ENCODE results near the gene PHC3.

PHC3 gene

GRCh38 chr3:170058127-170058526 lies 123.4 kb downstream of the PHC3 start:
- TF ChIP-seq CREB1 (IDR thresholded peaks at IDR 0.05; ENCODE audit: low read depth) (no peak), YY1 (IDR thresholded peaks at IDR 0.05; ENCODE audit: low read depth) (no peak), CEBPB (IDR thresholded peaks at IDR 0.05) (no peak), TAF1 (IDR thresholded peaks at IDR 0.05; ENCODE audit: low read depth) (no peak), EP300 (IDR thresholded peaks at IDR 0.05; ENCODE audit: borderline replicate concordance) (no peak), TCF12 (IDR thresholded peaks at IDR 0.05; ENCODE audit: low read depth) (no peak)

- TF ChIP-seq USF1 (IDR thresholded peaks at IDR 0.05) = no peak
Measured at GRCh38 chr3:170057550-170057949, 124.0 kb downstream of the PHC3 start.

GRCh38 chr3:170056710-170057454 lies 124.7 kb downstream of the PHC3 start:
- TF ChIP-seq EP300 (IDR thresholded peaks at IDR 0.05; ENCODE audit: borderline replicate concordance) (no peak), EGR1 (IDR thresholded peaks at IDR 0.05) (no peak), YY1 (IDR thresholded peaks at IDR 0.05; ENCODE audit: low read depth) (no peak), ZBTB7A (IDR thresholded peaks at IDR 0.05; ENCODE audit: low read depth) (no peak), NFIC (IDR thresholded peaks at IDR 0.05) (no peak), REST (IDR thresholded peaks at IDR 0.05; ENCODE audit: low read depth) (no peak), CREB1 (IDR thresholded peaks at IDR 0.05; ENCODE audit: low read depth) (no peak), TAF1 (IDR thresholded peaks at IDR 0.05; ENCODE audit: low read depth) (no peak), CEBPB (IDR thresholded peaks at IDR 0.05) (no peak)

GRCh38 chr3:170055209-170055608 lies 126.3 kb downstream of the PHC3 start:
- TF ChIP-seq RAD21 (IDR thresholded peaks at IDR 0.05; ENCODE audit: low read depth) (no peak), MAX (IDR thresholded peaks at IDR 0.05) (no peak), CREB1 (IDR thresholded peaks at IDR 0.05; ENCODE audit: low read depth) (no peak), CEBPB (IDR thresholded peaks at IDR 0.05) (no peak), USF1 (IDR thresholded peaks at IDR 0.05) (no peak), EGR1 (IDR thresholded peaks at IDR 0.05) (no peak), EP300 (IDR thresholded peaks at IDR 0.05; ENCODE audit: borderline replicate concordance) (no peak), FOXM1 (IDR thresholded peaks at IDR 0.05; ENCODE audit: borderline replicate concordance, low read depth) (no peak), ZBTB7A (IDR thresholded peaks at IDR 0.05; ENCODE audit: low read depth) (no peak), REST (IDR thresholded peaks at IDR 0.05; ENCODE audit: low read depth) (no peak)

GRCh38 chr3:170054204-170054603 lies 127.3 kb downstream of the PHC3 start:
- peak; percentile 50; the same call in 1 of the 2 replicates for TF ChIP-seq RAD21 (IDR thresholded peaks at IDR 0.05; ENCODE audit: low read depth)
- no peak for TF ChIP-seq EP300 (IDR thresholded peaks at IDR 0.05; ENCODE audit: borderline replicate concordance)
- no peak for TF ChIP-seq YY1 (IDR thresholded peaks at IDR 0.05; ENCODE audit: low read depth)
- TF ChIP-seq CEBPB (IDR thresholded peaks at IDR 0.05) = no peak
- TF ChIP-seq NFIC (IDR thresholded peaks at IDR 0.05) = no peak
- TF ChIP-seq TAF1 (IDR thresholded peaks at IDR 0.05; ENCODE audit: low read depth) = no peak
- no peak for TF ChIP-seq MAX (IDR thresholded peaks at IDR 0.05)

- TF ChIP-seq FOXM1 (IDR thresholded peaks at IDR 0.05; ENCODE audit: borderline replicate concordance, low read depth) = no peak
- no peak for TF ChIP-seq EP300 (IDR thresholded peaks at IDR 0.05; ENCODE audit: borderline replicate concordance)
- no peak for TF ChIP-seq REST (IDR thresholded peaks at IDR 0.05; ENCODE audit: low read depth)
- no peak for TF ChIP-seq CEBPB (IDR thresholded peaks at IDR 0.05)
- TF ChIP-seq TEAD4 (IDR thresholded peaks at IDR 0.05) = no peak
- no peak for TF ChIP-seq TCF12 (IDR thresholded peaks at IDR 0.05; ENCODE audit: low read depth)
- no peak for TF ChIP-seq EGR1 (IDR thresholded peaks at IDR 0.05)
- no peak for TF ChIP-seq NFIC (IDR thresholded peaks at IDR 0.05)
- TF ChIP-seq USF1 (IDR thresholded peaks at IDR 0.05) = no peak
- TF ChIP-seq CREB1 (IDR thresholded peaks at IDR 0.05; ENCODE audit: low read depth) = no peak
- TF ChIP-seq ZBTB7A (IDR thresholded peaks at IDR 0.05; ENCODE audit: low read depth) = no peak
- no peak for TF ChIP-seq YY1 (IDR thresholded peaks at IDR 0.05; ENCODE audit: low read depth)
- no peak for TF ChIP-seq RAD21 (IDR thresholded peaks at IDR 0.05; ENCODE audit: low read depth)
- TF ChIP-seq MAX (IDR thresholded peaks at IDR 0.05) = no peak
- TF ChIP-seq TAF1 (IDR thresholded peaks at IDR 0.05; ENCODE audit: low read depth) = no peak
Measured at GRCh38 chr3:170052398-170052797, 129.1 kb downstream of the PHC3 start.

All from Ishikawa (cell line).